GM12878 (cell line): Measurements from ENCODE around the gene PDZRN4. TPM values are rescaled to one million over a fixed set of nuclear protein-coding genes. Genes with fewer than 3 reads are reported as not detected.

Experiments used
- ATAC-seq: fragments of 200-7000 bp; cut with Tn5 transposase; 3 replicates; pipeline ENCODE4 v1.9.1; 2020; ENCODE audit warnings: mild to moderate bottlenecking, moderate library complexity
- BruUV-seq: library from RNA; stranded (reverse); fragments of 400-500 nt; replicated peaks from 2 replicates; lab custom pipeline; 2021; lab: Mats Ljungman, UMichigan
- CTCF ChIA-PET: fragments of 300-600 bp; sonication (Branson Sonifier 250); formaldehyde crosslinking; extraction: SDS; loops from one replicate; lab custom pipeline; 2021; ENCODE audit warnings: inconsistent platforms; lab: Yijun Ruan, JAX
- POLR2A ChIA-PET: fragments of 350-600 bp; formaldehyde crosslinking; extraction: SDS; loops from one replicate; lab custom pipeline; 2021; ENCODE audit warnings: inconsistent platforms; lab: Charles Lee
- RAD21 ChIA-PET: fragments of 300-600 bp; sonication (Branson Sonifier 250); formaldehyde crosslinking; loops from one replicate; lab custom pipeline; 2023; ENCODE audit warnings: antibody characterized with exemption; ENCODE audit not compliant: unreplicated experiment; lab: Charles Lee
- SMC1A ChIA-PET: fragments of 300-600 bp; sonication (Branson Sonifier 250); formaldehyde crosslinking; loops from one replicate; lab custom pipeline; 2023; ENCODE audit not compliant: unreplicated experiment, uncharacterized antibody; lab: Charles Lee
- DNase-seq: peaks from one replicate; pipeline ENCODE4 v3.0.0-alpha.2; 2011; ENCODE audit warnings: low read depth, low spot score
- FAIRE-seq: peaks from 3 replicates; lab custom pipeline; 2011; peaks lifted over from hg19 to GRCh38; lab: Jason Lieb, UNC
- H2AFZ ChIP-seq: 2 replicates; pipeline ENCODE4 v1.6.0; 2011; ENCODE audit warnings: low read depth, low read length, control low read depth; ENCODE audit not compliant: control insufficient read depth
- H3K27ac ChIP-seq: 2 replicates; pipeline ENCODE4 v1.5.1; 2011; ENCODE audit warnings: control low read depth; ENCODE audit not compliant: control insufficient read depth, insufficient read depth
- H3K27me3 ChIP-seq, 2 experiments: replicated peaks in 1 of 2; 2 replicates each; pipeline versions ENCODE4 v1.6.0 to v1.6.1; 2011; ENCODE audit warnings: low read length in 1 of 2; ENCODE audit not compliant: control insufficient read depth in 2 of 2, insufficient read depth in 2 of 2
- H3K36me3 ChIP-seq, 2 experiments: 2 replicates each; pipeline ENCODE4 v1.5.1; 2011; ENCODE audit warnings: low read length in 1 of 2; ENCODE audit not compliant: control insufficient read depth in 2 of 2, insufficient read depth in 2 of 2
- H3K4me1 ChIP-seq: 2 replicates; pipeline ENCODE4 v1.6.1; 2011; ENCODE audit warnings: mild to moderate bottlenecking, low read length, moderate library complexity, mixed read lengths; ENCODE audit not compliant: control insufficient read depth, insufficient read depth
- H3K4me2 ChIP-seq: 2 replicates; pipeline ENCODE4 v1.6.0; 2011; ENCODE audit warnings: control low read depth; ENCODE audit not compliant: control insufficient read depth, insufficient read depth
- H3K4me3 ChIP-seq: fragments of 200-600 bp; sonication (generic); 2 replicates; pipeline ENCODE4 v1.5.1; 2016
- H3K79me2 ChIP-seq: 2 replicates; pipeline ENCODE4 v1.6.0; 2011; ENCODE audit warnings: low read length; ENCODE audit not compliant: control insufficient read depth, insufficient read depth
- H3K9ac ChIP-seq: 2 replicates; pipeline ENCODE4 v1.8.0; 2011; ENCODE audit warnings: low read length, control low read depth, mixed read lengths; ENCODE audit not compliant: control insufficient read depth, insufficient read depth
- H3K9me3 ChIP-seq: replicated peaks from 3 replicates; pipeline ENCODE4 v1.5.1; 2011; ENCODE audit warnings: mild to moderate bottlenecking, low read length; ENCODE audit not compliant: control insufficient read depth, insufficient read depth
- H4K20me1 ChIP-seq: 2 replicates; pipeline ENCODE4 v1.6.0; 2011; ENCODE audit not compliant: control insufficient read depth, insufficient read depth
- E4F1 ChIP-seq: fragments of 450-650 bp; IDR thresholded peaks from 2 replicates; pipeline ENCODE4 v1.6.1; 2018; ENCODE audit warnings: borderline replicate concordance, mild to moderate bottlenecking; ENCODE audit not compliant: partially characterized antibody
- IKZF2 ChIP-seq, 2 experiments: fragments of 450-650 bp; IDR thresholded peaks; 2 replicates each; pipeline ENCODE4 v1.6.1; 2017; ENCODE audit warnings: mild to moderate bottlenecking in 2 of 2, moderate library complexity in 2 of 2
- RAD21 ChIP-seq: IDR thresholded peaks from 2 replicates; pipeline ENCODE4 v1.6.1; 2011; ENCODE audit warnings: mild to moderate bottlenecking, low read depth, low read length, moderate library complexity; ENCODE audit not compliant: insufficient read depth
- RCOR1 ChIP-seq: conservative IDR thresholded peaks from 2 replicates; pipeline ENCODE4 v1.6.1; 2012; ENCODE audit warnings: low read depth, low read length, improper control_type of control experiment
- SREBF1 ChIP-seq: IDR thresholded peaks from 2 replicates; pipeline ENCODE4 v1.6.1; 2012; ENCODE audit warnings: mild to moderate bottlenecking, low read length
- SRF ChIP-seq, 2 experiments: IDR thresholded peaks; 2 replicates each; pipeline ENCODE4 v1.6.1; 2011; ENCODE audit warnings: low read depth in 2 of 2, low read length in 2 of 2, mild to moderate bottlenecking in 1 of 2, moderate library complexity in 1 of 2
- WGBS: methylation state at CpG from one replicate; pipeline ENCODE4 v1.1.6; 2016; ENCODE audit warnings: low lambda C conversion rate; ENCODE audit not compliant: insufficient replicate concordance, insufficient coverage; ENCODE audit errors: missing lambda C conversion rate; 5-methylcytosine and 5-hydroxymethylcytosine counted together
- in situ Hi-C: fragments of 300-500 bp; cut with MboI; formaldehyde crosslinking; loops from 9 replicates; pipeline ENCODE4 v1.14.3; 2018; ENCODE audit warnings: mixed read lengths
- intact Hi-C: fragments of 100-400 bp; cut with micrococcal nuclease; formaldehyde crosslinking; loops from one replicate; pipeline ENCODE4 v1.14.2; 2022; ENCODE audit not compliant: unreplicated experiment
- polyA plus RNA-seq, 11 experiments: library from polyadenylated mRNA; depleted of rRNA in 4 of 11; unstranded in 6 of 11; stranded (reverse) in 5 of 11; fragments of >200 nt; fragmentation: Nextera tagmentation in 4 of 11; fragmentation: Illumina TruSeq in 1 of 11; extraction: Ambion mirVana in 4 of 11; extraction: Trizol in 1 of 11; gene quantifications; 1 replicate in 1 of 11; 2 replicates in 10 of 11; pipeline versions ENCODE4 v1.2.1 to v1.2.3, GENCODE V29; 2011 to 2016; ENCODE audit warnings: inconsistent platforms in 2 of 11, missing spikeins in 2 of 11, low read depth in 1 of 11
- total RNA-seq, 4 experiments: library from RNA; depleted of rRNA in 3 of 4; stranded (reverse); fragments of >200 nt in 3 of 4; fragmentation: Illumina TruSeq in 1 of 4; extraction: Trizol in 1 of 4; gene quantifications; 2 replicates each; pipeline versions ENCODE4 v1.2.1 to v1.2.3, GENCODE V29; 2013 to 2021

The PDZRN4 gene
- total and polyA plus RNA-seq, 10 of the 15 experiments (the other 5 are each of a cell fraction or from before 2014, with no cell fraction given): 0.03 TPM; not detected in 9

- H2AFZ ChIP-seq: no peak overlapping the region
- no peak overlapping the region for H3K9ac ChIP-seq
- ChIA-PET RAD21 (no interaction called here), SMC1A (interaction anchor here (1.1 kb wide), 1 partner anchor 20 kb away, joined by 3 read pairs; no protein-coding TSS in a partner anchor), CTCF (interaction anchor here (1.1 kb wide), 1 partner anchor 13 kb away, joined by 3 read pairs; no protein-coding TSS in a partner anchor), POLR2A (no interaction called here)
- no TSS peak for BruUV-seq
- no peak overlapping the region for H3K4me2 ChIP-seq
- no peaks in the 10 kb centered on the region for H3K27me3 ChIP-seq
- H4K20me1 ChIP-seq: no peaks in the 10 kb centered on the region
- no peak overlapping the region for H3K4me3 ChIP-seq
- no peaks in the 10 kb centered on the region for H3K79me2 ChIP-seq
- no peak for TF ChIP-seq SREBF1
- no peak for TF ChIP-seq RCOR1
- no peak for TF ChIP-seq SRF (IDR thresholded peaks at IDR 0.05; ENCODE audit: low read depth in 2 of 2, low read length in 2 of 2)
- TF ChIP-seq IKZF2 (IDR thresholded peaks at IDR 0.05): no peak
- DNase-seq (no peak), ATAC-seq (no peak), FAIRE-seq (no peak)
- no peaks in the 10 kb centered on the region for H3K36me3 ChIP-seq
- H3K27ac ChIP-seq: no peak overlapping the region
- H3K9me3 ChIP-seq: no peaks in the 10 kb centered on the region
- H3K4me1 ChIP-seq: no peaks in the 10 kb centered on the region
- in situ Hi-C loops (no loop called here), intact Hi-C loops (no loop called here)
- WGBS: 49% methylated on average over 5 of the region's 5 CpGs
Measured at GRCh38 chr12:41437563-41437962, 249.4 kb downstream of the PDZRN4 start.

GRCh38 chr12:41438854-41439541 lies 250.9 kb downstream of the PDZRN4 start:
- ChIA-PET RAD21 (no interaction called here), POLR2A (no interaction called here), SMC1A (interaction anchor here (1.4 kb wide), 1 partner anchor 498 kb away, joined by 3 read pairs; no protein-coding TSS in a partner anchor), CTCF (no interaction called here)
- Histone ChIP-seq H3K4me2 (no peak overlapping the region), H4K20me1 (no peaks in the 10 kb centered on the region), H3K4me3 (no peak overlapping the region), H3K4me1 (no peaks in the 10 kb centered on the region), H3K36me3 (no peaks in the 10 kb centered on the region), H2AFZ (no peak overlapping the region), H3K79me2 (no peaks in the 10 kb centered on the region), H3K9me3 (no peaks in the 10 kb centered on the region), H3K27me3 (no peaks in the 10 kb centered on the region), H3K27ac (no peak overlapping the region), H3K9ac (no peak overlapping the region)
- FAIRE-seq (no peak), DNase-seq (no peak), ATAC-seq (no peak)
- no TSS peak for BruUV-seq
- WGBS: 0% methylated on average over 3 of the region's 3 CpGs
- in situ Hi-C loops: no loop called here
- TF ChIP-seq E4F1: no peak
- TF ChIP-seq RAD21: 0 out of 2 replicates have a peak, but pooled peaks have one; percentile 3
- intact Hi-C loops: no loop called here
